Measurements from ENCODE around the gene RBM33.

DNA sequence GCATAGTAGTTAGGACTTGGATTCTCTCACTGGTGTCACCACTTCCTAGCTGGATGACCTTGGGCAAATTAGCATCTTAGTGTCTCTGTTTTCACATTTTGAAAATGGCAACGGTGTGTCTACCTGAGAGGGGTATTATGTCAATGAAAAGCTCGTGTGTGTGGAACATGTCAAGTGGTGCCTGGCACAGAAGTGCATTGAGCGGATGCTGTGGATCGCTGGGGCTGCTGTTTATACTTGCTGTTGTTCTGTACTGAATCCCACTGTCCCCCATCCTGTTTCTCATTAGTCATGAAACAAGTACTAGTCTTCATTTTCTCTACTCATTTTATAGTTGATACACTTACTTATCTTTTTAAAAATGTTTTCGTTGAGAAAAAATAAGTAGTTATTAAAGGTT, 26.1 kb downstream of the RBM33 start:
- TF ChIP-seq, protein P1, sequence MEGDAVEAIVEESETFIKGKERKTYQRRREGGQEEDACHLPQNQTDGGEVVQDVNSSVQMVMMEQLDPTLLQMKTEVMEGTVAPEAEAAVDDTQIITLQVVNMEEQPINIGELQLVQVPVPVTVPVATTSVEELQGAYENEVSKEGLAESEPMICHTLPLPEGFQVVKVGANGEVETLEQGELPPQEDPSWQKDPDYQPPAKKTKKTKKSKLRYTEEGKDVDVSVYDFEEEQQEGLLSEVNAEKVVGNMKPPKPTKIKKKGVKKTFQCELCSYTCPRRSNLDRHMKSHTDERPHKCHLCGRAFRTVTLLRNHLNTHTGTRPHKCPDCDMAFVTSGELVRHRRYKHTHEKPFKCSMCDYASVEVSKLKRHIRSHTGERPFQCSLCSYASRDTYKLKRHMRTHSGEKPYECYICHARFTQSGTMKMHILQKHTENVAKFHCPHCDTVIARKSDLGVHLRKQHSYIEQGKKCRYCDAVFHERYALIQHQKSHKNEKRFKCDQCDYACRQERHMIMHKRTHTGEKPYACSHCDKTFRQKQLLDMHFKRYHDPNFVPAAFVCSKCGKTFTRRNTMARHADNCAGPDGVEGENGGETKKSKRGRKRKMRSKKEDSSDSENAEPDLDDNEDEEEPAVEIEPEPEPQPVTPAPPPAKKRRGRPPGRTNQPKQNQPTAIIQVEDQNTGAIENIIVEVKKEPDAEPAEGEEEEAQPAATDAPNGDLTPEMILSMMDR (IDR thresholded peaks at IDR 0.05; ENCODE audit: control extremely low read depth in 1 of 3, insufficient read depth in 1 of 3, low read depth in 1 of 3, low read length in 3 of 3) = no peak
- no peak for TF ChIP-seq MAFK (IDR thresholded peaks at IDR 0.05; ENCODE audit: low read depth, low read length)
- TF ChIP-seq POLR2A (IDR thresholded peaks at IDR 0.05; ENCODE audit: control extremely low read depth in 1 of 2, low read depth in 2 of 2, low read length in 2 of 2) = no peak
- TF ChIP-seq SP1 (IDR thresholded peaks at IDR 0.05; ENCODE audit: low read depth, low read length) = no peak
- TF ChIP-seq CHD2 (IDR thresholded peaks at IDR 0.05; ENCODE audit: low read length) = no peak
- TF ChIP-seq KDM1A (IDR thresholded peaks at IDR 0.05; ENCODE audit: borderline replicate concordance, low read length) = no peak
- TF ChIP-seq CTBP2 (IDR thresholded peaks at IDR 0.05; ENCODE audit: borderline replicate concordance, insufficient read depth, insufficient read length, low read length) = no peak
- no peak for TF ChIP-seq TEAD4 (IDR thresholded peaks at IDR 0.05; ENCODE audit: low read depth, low read length)
- TF ChIP-seq, protein P2, sequence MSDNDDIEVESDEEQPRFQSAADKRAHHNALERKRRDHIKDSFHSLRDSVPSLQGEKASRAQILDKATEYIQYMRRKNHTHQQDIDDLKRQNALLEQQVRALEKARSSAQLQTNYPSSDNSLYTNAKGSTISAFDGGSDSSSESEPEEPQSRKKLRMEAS (IDR thresholded peaks at IDR 0.05) = no peak
